Natural killer cell (primary cell): ENCODE measurements around the gene RYR2. TPM values are rescaled to one million over a fixed set of nuclear protein-coding genes. Genes with fewer than 3 reads are reported as not detected.

Source experiments
- ATAC-seq, 3 donors: fragments of 150-1000 bp in 2 of 3; fragments of 200-7000 bp in 1 of 3; cut with Tn5 transposase; 1 replicate in 1 of 3; 2 replicates in 2 of 3; pipeline ENCODE4 v1.10.0; 2021; ENCODE audit warnings: mild to moderate bottlenecking in 2 of 3, moderate library complexity in 2 of 3
- DNase-seq, 2 donors: peaks; one replicate each; pipeline versions ENCODE4 v3.0.0 to v3.0.0-alpha.2; 2013 to 2021; ENCODE audit warnings: mixed read lengths in 1 of 2
- H3K27ac ChIP-seq: one replicate; pipeline ENCODE4 v1.5.1; 2013; ENCODE audit warnings: mild to moderate bottlenecking, low read length
- H3K27me3 ChIP-seq: one replicate; pipeline ENCODE4 v1.6.1; 2013; ENCODE audit warnings: low read length; ENCODE audit not compliant: control insufficient read depth, insufficient read depth
- H3K36me3 ChIP-seq: one replicate; pipeline ENCODE4 v1.6.1; 2013; ENCODE audit warnings: low read length; ENCODE audit not compliant: control insufficient read depth, insufficient read depth
- H3K4me1 ChIP-seq: one replicate; pipeline ENCODE4 v1.6.1; 2013; ENCODE audit warnings: low read length; ENCODE audit not compliant: control insufficient read depth, insufficient read depth
- H3K4me3 ChIP-seq: one replicate; pipeline ENCODE4 v1.5.1; 2013; ENCODE audit warnings: low read length
- H3K9me3 ChIP-seq: one replicate; pipeline ENCODE4 v1.6.1; 2013; ENCODE audit warnings: low read length; ENCODE audit not compliant: control insufficient read depth, insufficient read depth
- H3K27ac Mint-ChIP-seq, 2 donors: one replicate each; pipeline ENCODE4 v1.8.0; 2022; ENCODE audit warnings: mild to moderate bottlenecking in 2 of 2, mixed read lengths in 2 of 2, moderate library complexity in 1 of 2
- H3K27me3 Mint-ChIP-seq, 2 donors: one replicate each; pipeline ENCODE4 v1.8.0; 2022; ENCODE audit warnings: low read depth in 2 of 2, mixed read lengths in 2 of 2
- H3K36me3 Mint-ChIP-seq: one replicate; pipeline ENCODE4 v1.8.0; 2022; ENCODE audit warnings: mixed read lengths
- H3K4me1 Mint-ChIP-seq, 2 donors: one replicate each; pipeline ENCODE4 v1.8.0; 2022; ENCODE audit warnings: mixed read lengths in 2 of 2
- H3K4me3 Mint-ChIP-seq: one replicate; pipeline ENCODE4 v1.8.0; 2022; ENCODE audit warnings: mild to moderate bottlenecking, moderate library complexity, mixed read lengths
- H3K9me3 Mint-ChIP-seq, 2 donors: one replicate each; pipeline ENCODE4 v1.8.0; 2022; ENCODE audit warnings: mixed read lengths in 2 of 2
- WGBS: methylation state at CpG from one replicate; pipeline ENCODE4 v1.1.7; 2013; ENCODE audit warnings: missing lambda C conversion rate; ENCODE audit not compliant: insufficient coverage; 5-methylcytosine and 5-hydroxymethylcytosine counted together
- intact Hi-C: fragments of 100-400 bp; cut with micrococcal nuclease; formaldehyde crosslinking; loops from one replicate; pipeline ENCODE4 v1.14.2; 2022
- total RNA-seq, 4 donors: library from RNA; stranded (reverse); fragments of 120-200 nt in 1 of 4; gene quantifications; one replicate each; pipeline versions ENCODE4 v1.2.3 to v1.2.4, GENCODE V29; 2013 to 2022
- TF ChIP-seq, protein P1 (sequence below): fragments of 200-600 bp; IDR thresholded peaks from one replicate; pipeline ENCODE4 v1.8.0; 2022; ENCODE audit warnings: antibody characterized with exemption

Gene RYR2
- total RNA-seq, 3 donors from 2014 or later (not counting 1 experiment from before 2014, with no cell fraction given), result 0.13 to 1.2 (median 0.38) TPM

DNA sequence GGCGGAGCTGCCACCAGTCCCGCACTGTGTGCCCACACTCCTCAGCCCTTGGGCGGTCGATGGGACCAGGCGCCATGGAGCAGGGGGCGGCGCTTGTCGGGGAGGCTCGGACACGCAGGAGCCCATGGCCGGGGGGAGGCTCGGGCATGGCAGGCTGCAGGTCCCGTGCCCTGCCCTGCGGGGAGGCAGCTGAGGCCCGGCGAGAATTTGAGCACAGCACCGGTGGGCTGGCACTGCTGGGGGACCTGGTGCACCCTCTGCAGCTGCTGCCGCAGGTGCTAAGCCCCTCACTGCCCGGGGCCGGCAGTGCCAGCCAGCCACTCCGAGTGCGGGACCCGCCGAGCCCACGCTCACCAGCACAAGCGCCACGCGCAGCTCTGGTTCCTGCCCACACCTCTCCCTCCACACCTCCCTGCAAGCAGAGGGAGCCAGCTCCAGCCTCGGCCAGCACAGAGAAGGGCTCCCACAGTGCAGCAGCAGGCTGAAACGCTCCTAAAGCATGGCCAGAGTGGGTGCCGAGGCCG is 267.7 kb downstream of the RYR2 start:
- ATAC-seq, result no peak
- no peak overlapping the region for H3K27ac Mint-ChIP-seq

DNA sequence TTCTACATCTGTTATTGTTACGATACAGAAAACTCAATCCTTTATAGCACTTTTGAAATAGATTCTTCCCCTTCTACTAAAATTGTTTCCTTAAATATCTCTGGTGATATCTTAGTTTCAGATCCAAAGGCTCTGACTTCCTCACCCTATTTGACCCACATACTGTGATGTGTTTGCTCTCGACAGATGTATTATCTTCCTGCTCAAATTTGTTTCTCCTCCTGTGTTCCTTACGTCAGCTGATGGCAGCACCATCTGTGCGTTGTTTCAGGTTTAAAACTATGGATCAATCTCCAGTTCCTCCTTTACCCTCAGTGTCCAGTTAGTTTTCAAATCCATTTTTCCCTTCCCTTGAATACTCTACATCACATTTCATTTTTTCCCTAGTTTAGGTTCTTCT is 274.4 kb downstream of the RYR2 start:
- H3K36me3 Mint-ChIP-seq, result no peaks in the 10 kb centered on the region
- no peak overlapping the region for H3K4me3 Mint-ChIP-seq
- Histone ChIP-seq H3K9me3 (no peaks in the 10 kb centered on the region), H3K4me3 (no peak overlapping the region), H3K36me3 (no peaks in the 10 kb centered on the region), H3K4me1 (no peaks in the 10 kb centered on the region), H3K27ac (no peak overlapping the region), H3K27me3 (no peaks in the 10 kb centered on the region)
- intact Hi-C loops, result no loop called here
- 92% methylated on average over 4 of the region's 4 CpGs for WGBS
- no peak overlapping the region for H3K27ac Mint-ChIP-seq
- DNase-seq (no peak), ATAC-seq (no peak)
- no peaks in the 10 kb centered on the region for H3K27me3 Mint-ChIP-seq
- peaks cover 0 to 1% of the 10 kb centered on the region in 2 donors for H3K9me3 Mint-ChIP-seq
- TF ChIP-seq, protein P1, sequence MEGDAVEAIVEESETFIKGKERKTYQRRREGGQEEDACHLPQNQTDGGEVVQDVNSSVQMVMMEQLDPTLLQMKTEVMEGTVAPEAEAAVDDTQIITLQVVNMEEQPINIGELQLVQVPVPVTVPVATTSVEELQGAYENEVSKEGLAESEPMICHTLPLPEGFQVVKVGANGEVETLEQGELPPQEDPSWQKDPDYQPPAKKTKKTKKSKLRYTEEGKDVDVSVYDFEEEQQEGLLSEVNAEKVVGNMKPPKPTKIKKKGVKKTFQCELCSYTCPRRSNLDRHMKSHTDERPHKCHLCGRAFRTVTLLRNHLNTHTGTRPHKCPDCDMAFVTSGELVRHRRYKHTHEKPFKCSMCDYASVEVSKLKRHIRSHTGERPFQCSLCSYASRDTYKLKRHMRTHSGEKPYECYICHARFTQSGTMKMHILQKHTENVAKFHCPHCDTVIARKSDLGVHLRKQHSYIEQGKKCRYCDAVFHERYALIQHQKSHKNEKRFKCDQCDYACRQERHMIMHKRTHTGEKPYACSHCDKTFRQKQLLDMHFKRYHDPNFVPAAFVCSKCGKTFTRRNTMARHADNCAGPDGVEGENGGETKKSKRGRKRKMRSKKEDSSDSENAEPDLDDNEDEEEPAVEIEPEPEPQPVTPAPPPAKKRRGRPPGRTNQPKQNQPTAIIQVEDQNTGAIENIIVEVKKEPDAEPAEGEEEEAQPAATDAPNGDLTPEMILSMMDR, result no peak
- H3K4me1 Mint-ChIP-seq, result no peaks in the 10 kb centered on the region

More for the DNA sequence above, 267.7 kb downstream of the RYR2 start:
- H3K36me3 ChIP-seq, result no peaks in the 10 kb centered on the region
- no peaks in the 10 kb centered on the region for H3K4me1 Mint-ChIP-seq
- no peak overlapping the region for H3K27ac ChIP-seq
- H3K4me1 ChIP-seq, result no peaks in the 10 kb centered on the region
- WGBS, result 95% methylated on average over 32 of the region's 32 CpGs
- peaks cover 3% of the 10 kb centered on the region for H3K9me3 ChIP-seq
- DNase-seq, result no peak
- H3K27me3 Mint-ChIP-seq, result no peaks in the 10 kb centered on the region
- TF ChIP-seq, protein P1, result no peak
- H3K4me3 ChIP-seq, result no peak overlapping the region
- no peak overlapping the region for H3K4me3 Mint-ChIP-seq
- peaks cover 0 to 2% of the 10 kb centered on the region in 2 donors for H3K9me3 Mint-ChIP-seq
- intact Hi-C loops, result no loop called here
- no peaks in the 10 kb centered on the region for H3K27me3 ChIP-seq
- no peaks in the 10 kb centered on the region for H3K36me3 Mint-ChIP-seq

DNA sequence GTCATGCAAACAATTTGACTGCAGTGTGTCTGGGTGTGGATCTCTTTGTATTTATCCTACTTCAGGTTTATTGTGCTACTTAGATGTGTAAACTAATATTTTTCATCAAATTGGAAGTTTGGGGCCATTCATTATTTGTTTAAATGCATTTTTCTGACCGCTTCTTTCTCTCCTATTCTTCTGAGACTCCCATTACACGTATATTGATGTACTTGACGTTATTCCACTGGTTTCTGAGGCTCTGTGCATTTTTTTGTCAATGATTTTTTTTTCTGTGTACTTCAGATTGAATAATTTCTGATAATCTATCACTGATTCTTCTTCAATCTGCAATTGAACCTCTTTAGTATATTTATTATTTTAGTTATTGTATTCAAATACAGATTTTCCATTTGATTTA is 276.8 kb downstream of the RYR2 start:
- DNase-seq (no peak), ATAC-seq (no peak)
- Mint-ChIP-seq H3K36me3 (no peaks in the 10 kb centered on the region), H3K4me3 (no peak overlapping the region), H3K9me3 (peaks cover 0 to 2% of the 10 kb centered on the region in 2 donors), H3K27ac (no peak overlapping the region), H3K4me1 (no peaks in the 10 kb centered on the region), H3K27me3 (no peaks in the 10 kb centered on the region)
- H3K4me1 ChIP-seq, result no peaks in the 10 kb centered on the region
- no peaks in the 10 kb centered on the region for H3K36me3 ChIP-seq
- H3K27ac ChIP-seq, result no peak overlapping the region
- no CpG with 5 or more reads among the region's 3 CpGs for WGBS
- no peak overlapping the region for H3K4me3 ChIP-seq
- no peaks in the 10 kb centered on the region for H3K9me3 ChIP-seq
- intact Hi-C loops, result no loop called here
- TF ChIP-seq, protein P1, result no peak
- H3K27me3 ChIP-seq, result no peaks in the 10 kb centered on the region

- Mint-ChIP-seq H3K4me1 (no peaks in the 10 kb centered on the region), H3K9me3 (peaks cover 0 to 2% of the 10 kb centered on the region in 2 donors), H3K27me3 (no peaks in the 10 kb centered on the region), H3K27ac (no peak overlapping the region), H3K36me3 (no peaks in the 10 kb centered on the region), H3K4me3 (no peak overlapping the region)
- no peaks in the 10 kb centered on the region for H3K36me3 ChIP-seq
- ATAC-seq (no peak), DNase-seq (no peak)
- TF ChIP-seq, protein P1, result no peak
- no peaks in the 10 kb centered on the region for H3K4me1 ChIP-seq
- intact Hi-C loops, result no loop called here
- H3K4me3 ChIP-seq, result no peak overlapping the region
- no peak overlapping the region for H3K27ac ChIP-seq
- H3K27me3 ChIP-seq, result no peaks in the 10 kb centered on the region
- H3K9me3 ChIP-seq, result no peaks in the 10 kb centered on the region
Measured at GRCh38 chr1:237320890-237321289, 278.9 kb downstream of the RYR2 start.
